SK-N-SH (cell line): Measurements from ENCODE around the gene CHI3L2.

Experiments used
- CHD2 ChIP-seq: fragments of 150-350 bp; IDR thresholded peaks from 2 replicates; pipeline ENCODE4 v1.6.1; 2018; ENCODE audit warnings: low read length; ENCODE audit not compliant: partially characterized antibody
- EP300 ChIP-seq, 2 experiments: IDR thresholded peaks; 2 replicates each; pipeline versions ENCODE4 v1.4.0 to v1.6.1; 2012; ENCODE audit warnings: borderline replicate concordance in 1 of 2, low read depth in 1 of 2, low read length in 1 of 2
- GATA2 ChIP-seq: sonication (generic); formaldehyde crosslinking; IDR thresholded peaks from 2 replicates; pipeline ENCODE4 v1.5.0; 2020; ENCODE audit warnings: mild to moderate bottlenecking, missing genetic modification reagents
- NRF1 ChIP-seq: IDR thresholded peaks from 2 replicates; pipeline ENCODE4 v1.6.1; 2012; ENCODE audit warnings: low read depth, mild to moderate bottlenecking, low read length
- POLR2AphosphoS5 ChIP-seq: IDR thresholded peaks from 2 replicates; pipeline ENCODE4 v1.6.1; 2012; ENCODE audit warnings: low read depth, low read length
- TAF1 ChIP-seq: IDR thresholded peaks from 2 replicates; pipeline ENCODE4 v1.6.1; 2012; ENCODE audit warnings: low read depth, mild to moderate bottlenecking, low read length, moderate library complexity, borderline replicate concordance
- TCF12 ChIP-seq: IDR thresholded peaks from 2 replicates; pipeline ENCODE4 v1.4.0; 2012
- TF ChIP-seq, protein P1 (sequence below): fragments of 200-600 bp; sonication (generic); IDR thresholded peaks from 2 replicates; pipeline ENCODE4 v1.6.1; 2017; ENCODE audit warnings: antibody characterized with exemption, mild to moderate bottlenecking, moderate library complexity
- TF ChIP-seq, protein P2 (sequence below): IDR thresholded peaks from 2 replicates; pipeline ENCODE4 v1.4.0; 2012; ENCODE audit warnings: low read depth

DNA sequence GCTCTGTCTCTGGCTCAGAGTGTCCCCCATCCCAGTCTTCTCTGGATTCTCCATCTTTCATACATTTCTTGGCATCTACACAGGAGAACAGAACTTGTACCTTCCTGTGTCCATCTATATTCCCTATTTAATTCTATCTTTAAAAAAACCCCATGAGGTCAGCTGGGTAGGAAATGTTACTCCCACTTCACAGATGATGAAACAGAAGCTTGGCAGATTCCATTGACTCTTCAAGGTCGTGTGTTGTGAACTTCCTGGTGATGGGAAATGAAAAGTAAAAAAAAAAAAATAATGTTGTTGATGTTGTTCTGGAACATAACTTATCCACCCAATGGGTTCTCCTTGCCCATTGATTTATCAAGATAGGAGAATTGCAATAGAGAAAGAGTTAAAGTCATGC lies 8.9 kb downstream of the CHI3L2 start:
- TF ChIP-seq, protein P1, sequence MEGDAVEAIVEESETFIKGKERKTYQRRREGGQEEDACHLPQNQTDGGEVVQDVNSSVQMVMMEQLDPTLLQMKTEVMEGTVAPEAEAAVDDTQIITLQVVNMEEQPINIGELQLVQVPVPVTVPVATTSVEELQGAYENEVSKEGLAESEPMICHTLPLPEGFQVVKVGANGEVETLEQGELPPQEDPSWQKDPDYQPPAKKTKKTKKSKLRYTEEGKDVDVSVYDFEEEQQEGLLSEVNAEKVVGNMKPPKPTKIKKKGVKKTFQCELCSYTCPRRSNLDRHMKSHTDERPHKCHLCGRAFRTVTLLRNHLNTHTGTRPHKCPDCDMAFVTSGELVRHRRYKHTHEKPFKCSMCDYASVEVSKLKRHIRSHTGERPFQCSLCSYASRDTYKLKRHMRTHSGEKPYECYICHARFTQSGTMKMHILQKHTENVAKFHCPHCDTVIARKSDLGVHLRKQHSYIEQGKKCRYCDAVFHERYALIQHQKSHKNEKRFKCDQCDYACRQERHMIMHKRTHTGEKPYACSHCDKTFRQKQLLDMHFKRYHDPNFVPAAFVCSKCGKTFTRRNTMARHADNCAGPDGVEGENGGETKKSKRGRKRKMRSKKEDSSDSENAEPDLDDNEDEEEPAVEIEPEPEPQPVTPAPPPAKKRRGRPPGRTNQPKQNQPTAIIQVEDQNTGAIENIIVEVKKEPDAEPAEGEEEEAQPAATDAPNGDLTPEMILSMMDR: no peak
- TF ChIP-seq TCF12 (no peak), TAF1 (no peak), EP300 (IDR thresholded peaks at IDR 0.05; ENCODE audit: borderline replicate concordance in 1 of 2, low read depth in 1 of 2, low read length in 1 of 2) (no peak), POLR2AphosphoS5 (no peak), CHD2 (no peak), GATA2 (CRISPR knock-in tag) (no peak), NRF1 (no peak)
- TF ChIP-seq, protein P2, sequence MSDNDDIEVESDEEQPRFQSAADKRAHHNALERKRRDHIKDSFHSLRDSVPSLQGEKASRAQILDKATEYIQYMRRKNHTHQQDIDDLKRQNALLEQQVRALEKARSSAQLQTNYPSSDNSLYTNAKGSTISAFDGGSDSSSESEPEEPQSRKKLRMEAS: no peak
